ENCODE measurements around the gene DEPDC1.
"Not testable (repeated sequence)": the region's sequence is repeated elsewhere in the genome, so short reads cannot be mapped to it uniquely, and the experiment has no call there.

Gene DEPDC1

GRCh38 chr1:68476626-68477025 lies 20.3 kb downstream of the DEPDC1 start:
- DNase-seq: not testable (repeated sequence)

- no peak for DNase-seq
Measured at GRCh38 chr1:68473060-68473459, 23.8 kb downstream of the DEPDC1 start.

- no peak for DNase-seq
Measured at GRCh38 chr1:68470388-68470970, 26.4 kb downstream of the DEPDC1 start.

GRCh38 chr1:68464891-68465290 lies 32.0 kb downstream of the DEPDC1 start:
- no peak for DNase-seq

- no peak for DNase-seq
Measured at GRCh38 chr1:68460935-68461334, 35.9 kb downstream of the DEPDC1 start.

GRCh38 chr1:68459796-68460195 lies 37.1 kb downstream of the DEPDC1 start:
- no peak for DNase-seq

- no peak for DNase-seq
Measured at GRCh38 chr1:68459091-68459490, 37.8 kb downstream of the DEPDC1 start.

- no peak for DNase-seq
Measured at GRCh38 chr1:68456202-68456601, 40.7 kb downstream of the DEPDC1 start.

- no peak for DNase-seq
Measured at GRCh38 chr1:68454534-68454933, 42.3 kb downstream of the DEPDC1 start.

- no peak for DNase-seq
Measured at GRCh38 chr1:68453060-68453670, 43.7 kb downstream of the DEPDC1 start.

- no peak for DNase-seq
Measured at GRCh38 chr1:68449901-68450300, 47.0 kb downstream of the DEPDC1 start, which contains the start of gene RPE65. TSS of gene RPE65 (minus strand) at chr1:68449954. CDS start at chr1:68449905, 49 bp downstream.

GRCh38 chr1:68448365-68448764 lies 48.5 kb downstream of the DEPDC1 start:
- DNase-seq: no peak

GRCh38 chr1:68445709-68446108 lies 51.2 kb downstream of the DEPDC1 start:
- DNase-seq: no peak

GRCh38 chr1:68442822-68443556 lies 53.9 kb downstream of the DEPDC1 start:
- DNase-seq: no peak

GRCh38 chr1:68442006-68442405 lies 54.9 kb downstream of the DEPDC1 start:
- DNase-seq: no peak

- no peak for DNase-seq
Measured at GRCh38 chr1:68438310-68438709, 58.6 kb downstream of the DEPDC1 start.

GRCh38 chr1:68433395-68433794 lies 63.5 kb downstream of the DEPDC1 start:
- no peak for DNase-seq

- no peak for DNase-seq
Measured at GRCh38 chr1:68431076-68431475, 65.8 kb downstream of the DEPDC1 start.

- DNase-seq: no peak
Measured at GRCh38 chr1:68429233-68429808, 67.6 kb downstream of the DEPDC1 start.

GRCh38 chr1:68426594-68426993 lies 70.3 kb downstream of the DEPDC1 start:
- no peak for DNase-seq
